Mammary epithelial cell (primary cell): ENCODE data around the gene TDP1.

Experiments
- CTCF ChIP-seq, 2 donors: IDR thresholded peaks in 1 of 2; conservative IDR thresholded peaks in 1 of 2; 2 replicates each; pipeline ENCODE4 v1.5.1; 2011 to 2012; ENCODE audit warnings: inconsistent platforms in 2 of 2, low read length in 2 of 2, mild to moderate bottlenecking in 2 of 2, control low read depth in 1 of 2, low read depth in 1 of 2; ENCODE audit not compliant: insufficient read depth in 1 of 2; ENCODE audit errors: extremely low read depth in 1 of 2
- EZH2 ChIP-seq: IDR thresholded peaks from 2 replicates; pipeline ENCODE4 v1.6.1; 2012; ENCODE audit warnings: low read length, inconsistent platforms, borderline replicate concordance

- no peak for TF ChIP-seq CTCF (conservative IDR thresholded peaks at IDR 0.05 in 1 of 2, IDR thresholded peaks at IDR 0.05 in 1 of 2; ENCODE audit: extremely low read depth in 1 of 2, insufficient read depth in 1 of 2, low read depth in 1 of 2, low read length in 2 of 2)
- no peak for TF ChIP-seq EZH2
Measured at GRCh38 chr14:90079576-90079975, 123.8 kb downstream of the TDP1 start.
